ENCODE results near the gene ADAM19.

Gene ADAM19

DNA sequence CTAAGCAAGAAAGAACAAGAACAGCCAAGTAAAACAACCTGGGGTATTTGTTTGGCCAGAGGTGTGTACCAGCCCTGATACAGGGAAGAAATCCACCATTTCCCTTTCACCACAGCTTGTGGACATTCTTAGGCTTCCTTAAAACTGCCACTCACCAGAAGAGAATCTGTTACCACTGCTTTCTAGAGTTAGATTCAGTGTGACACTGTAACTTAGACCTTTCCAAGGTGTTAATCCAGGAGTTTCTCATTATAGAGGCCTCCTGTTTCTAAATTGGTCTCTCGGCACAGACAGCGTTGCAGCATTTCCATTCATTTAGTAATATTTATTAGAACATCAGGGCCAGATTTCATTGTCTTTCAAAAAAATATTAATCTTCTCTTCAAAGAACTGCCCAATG lies 60.6 kb downstream of the ADAM19 start:
- TF ChIP-seq, protein P1, sequence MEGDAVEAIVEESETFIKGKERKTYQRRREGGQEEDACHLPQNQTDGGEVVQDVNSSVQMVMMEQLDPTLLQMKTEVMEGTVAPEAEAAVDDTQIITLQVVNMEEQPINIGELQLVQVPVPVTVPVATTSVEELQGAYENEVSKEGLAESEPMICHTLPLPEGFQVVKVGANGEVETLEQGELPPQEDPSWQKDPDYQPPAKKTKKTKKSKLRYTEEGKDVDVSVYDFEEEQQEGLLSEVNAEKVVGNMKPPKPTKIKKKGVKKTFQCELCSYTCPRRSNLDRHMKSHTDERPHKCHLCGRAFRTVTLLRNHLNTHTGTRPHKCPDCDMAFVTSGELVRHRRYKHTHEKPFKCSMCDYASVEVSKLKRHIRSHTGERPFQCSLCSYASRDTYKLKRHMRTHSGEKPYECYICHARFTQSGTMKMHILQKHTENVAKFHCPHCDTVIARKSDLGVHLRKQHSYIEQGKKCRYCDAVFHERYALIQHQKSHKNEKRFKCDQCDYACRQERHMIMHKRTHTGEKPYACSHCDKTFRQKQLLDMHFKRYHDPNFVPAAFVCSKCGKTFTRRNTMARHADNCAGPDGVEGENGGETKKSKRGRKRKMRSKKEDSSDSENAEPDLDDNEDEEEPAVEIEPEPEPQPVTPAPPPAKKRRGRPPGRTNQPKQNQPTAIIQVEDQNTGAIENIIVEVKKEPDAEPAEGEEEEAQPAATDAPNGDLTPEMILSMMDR (IDR thresholded peaks at IDR 0.05; ENCODE audit: borderline replicate concordance, control extremely low read depth, extremely low read depth, insufficient read depth, missing control alignments), result no peak
- no peak for DNase-seq (ENCODE audit: low spot score)
- in situ Hi-C loops (cut with MboI; ENCODE audit: low sequenced_read_pairs, unreplicated experiment), result no loop called here

DNA sequence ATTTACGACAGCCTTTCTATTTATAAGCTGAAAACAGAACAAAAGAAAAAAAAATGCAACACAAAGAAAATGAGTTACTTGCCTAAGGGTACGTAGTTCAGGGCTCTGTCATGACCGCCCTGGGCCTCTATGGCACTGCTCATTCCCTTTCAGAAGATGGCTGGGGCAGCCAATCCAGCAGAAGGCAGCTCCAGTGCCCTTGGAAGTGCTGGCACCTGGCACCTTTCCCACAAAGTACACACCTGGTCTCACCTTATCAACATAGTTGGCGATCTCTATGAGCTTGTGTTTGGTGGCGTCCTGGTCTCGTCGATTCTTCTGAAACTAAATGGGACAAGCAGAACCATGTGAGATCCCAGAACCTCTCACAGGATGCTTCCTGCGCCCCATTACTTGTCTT lies 62.4 kb downstream of the ADAM19 start:
- TF ChIP-seq, protein P1 (IDR thresholded peaks at IDR 0.05; ENCODE audit: borderline replicate concordance, control extremely low read depth, extremely low read depth, insufficient read depth, missing control alignments), result no peak
- no peak for DNase-seq (ENCODE audit: low spot score)
- in situ Hi-C loops (cut with MboI; ENCODE audit: low sequenced_read_pairs, unreplicated experiment), result no loop called here

DNA sequence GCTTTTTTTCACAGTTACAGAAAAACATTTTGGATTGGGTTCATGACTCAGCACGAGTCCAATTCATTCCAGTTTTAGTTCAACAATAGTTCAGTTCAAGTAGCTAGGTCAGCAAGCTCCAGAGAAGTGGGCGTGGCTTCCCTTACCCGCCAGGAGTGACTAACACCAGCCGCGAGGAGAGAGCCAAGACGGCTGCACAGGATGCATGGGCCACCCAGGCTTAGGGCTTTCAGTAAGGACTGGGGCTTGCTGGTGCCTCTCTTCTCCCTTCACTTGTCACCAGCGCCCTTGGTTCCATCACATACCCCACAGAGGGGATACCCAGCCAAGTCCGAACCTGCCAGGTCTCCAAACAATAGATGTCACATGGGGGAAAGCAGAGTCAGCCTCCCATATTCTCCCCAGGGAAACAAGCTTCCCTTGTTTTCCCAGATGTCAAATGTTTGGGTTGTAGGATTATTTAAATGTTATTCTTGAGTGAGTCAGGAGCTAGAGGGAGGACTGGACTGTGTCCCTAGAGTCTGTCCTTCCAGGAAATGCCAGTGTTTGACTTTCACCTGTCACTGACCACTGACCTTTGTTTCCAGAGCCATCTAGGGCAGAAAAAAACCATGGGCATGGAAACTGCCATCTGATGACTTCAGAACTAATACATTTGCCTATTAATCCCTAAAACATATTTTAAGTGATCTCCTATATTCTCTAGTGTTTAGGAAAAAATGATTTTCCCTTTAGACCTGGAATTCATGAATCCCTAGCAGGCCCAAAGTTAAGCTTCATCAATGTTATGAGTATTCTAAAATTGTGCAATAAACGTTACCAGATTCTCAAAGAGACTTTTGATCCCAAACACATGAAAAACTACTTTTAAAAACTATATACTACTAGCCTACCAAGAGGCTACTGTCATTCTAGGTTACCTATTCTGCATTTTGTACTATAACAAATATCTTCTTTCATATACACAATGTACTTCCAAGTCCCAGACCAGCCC lies 63.6 kb downstream of the ADAM19 start:
- DNase-seq (ENCODE audit: low spot score), result no peak
- in situ Hi-C loops (cut with MboI; ENCODE audit: low sequenced_read_pairs, unreplicated experiment), result no loop called here
- TF ChIP-seq, protein P1 (IDR thresholded peaks at IDR 0.05; ENCODE audit: borderline replicate concordance, control extremely low read depth, extremely low read depth, insufficient read depth, missing control alignments), result no peak

DNA sequence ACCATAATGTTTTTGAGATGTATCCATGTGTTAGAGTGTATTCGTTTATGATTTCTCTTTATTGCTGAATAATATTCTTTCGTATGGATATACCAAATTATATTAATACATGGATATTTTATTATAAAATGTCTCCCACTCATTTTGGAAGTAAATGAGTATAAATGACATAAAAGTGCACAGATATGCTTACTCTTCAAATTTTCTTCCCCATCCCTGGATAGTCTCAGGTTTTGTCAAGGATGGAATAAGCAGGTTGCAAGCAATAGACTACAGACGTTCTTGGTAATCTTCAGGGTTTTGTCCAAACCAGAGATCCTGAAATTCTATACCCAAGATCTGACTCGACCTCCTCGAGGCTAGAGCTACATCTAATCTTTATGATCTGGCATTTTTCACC lies 64.9 kb downstream of the ADAM19 start:
- DNase-seq (ENCODE audit: low spot score), result no peak
- in situ Hi-C loops (cut with MboI; ENCODE audit: low sequenced_read_pairs, unreplicated experiment), result no loop called here
- TF ChIP-seq, protein P1 (IDR thresholded peaks at IDR 0.05; ENCODE audit: borderline replicate concordance, control extremely low read depth, extremely low read depth, insufficient read depth, missing control alignments), result no peak

DNA sequence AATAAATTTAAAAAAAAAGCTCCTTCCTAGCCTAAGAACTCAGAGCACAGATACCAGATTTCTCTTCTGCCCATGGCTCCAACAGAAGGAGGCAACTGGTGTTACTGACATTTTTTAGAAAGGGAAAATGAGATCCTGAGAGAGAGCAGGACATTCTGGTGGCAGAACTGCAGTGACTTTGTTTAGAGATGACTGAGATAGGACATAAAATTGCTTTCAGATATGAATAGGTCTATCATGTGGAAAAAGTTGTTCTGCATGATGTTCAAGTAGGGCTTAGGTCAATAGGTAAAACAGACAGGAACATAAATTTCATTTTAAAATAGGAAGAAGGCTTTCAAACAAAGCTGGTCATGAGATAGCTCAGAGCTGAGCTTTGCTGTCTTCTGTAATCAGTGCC lies 66.0 kb downstream of the ADAM19 start:
- in situ Hi-C loops (cut with MboI; ENCODE audit: low sequenced_read_pairs, unreplicated experiment), result no loop called here
- no peak for DNase-seq (ENCODE audit: low spot score)
- TF ChIP-seq, protein P1 (IDR thresholded peaks at IDR 0.05; ENCODE audit: borderline replicate concordance, control extremely low read depth, extremely low read depth, insufficient read depth, missing control alignments), result no peak

DNA sequence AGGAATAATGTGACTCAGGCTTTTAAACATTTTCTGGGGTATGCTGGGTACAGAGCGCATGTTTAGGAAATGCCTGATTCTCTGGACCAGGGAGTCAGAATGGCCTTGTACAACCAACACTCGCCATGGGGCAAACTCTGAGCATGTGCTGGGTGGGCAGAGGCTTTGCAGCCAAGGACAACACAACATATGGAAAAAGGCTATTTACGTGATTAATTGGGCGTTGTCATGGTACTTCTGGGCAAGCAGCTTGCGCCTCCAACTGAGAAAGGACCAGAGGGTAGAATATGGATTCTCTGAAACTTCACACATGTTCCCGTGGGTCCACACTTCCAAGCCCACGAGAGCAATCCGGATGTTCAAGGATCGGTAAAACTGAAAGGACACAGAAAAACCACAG lies 66.5 kb downstream of the ADAM19 start:
- no peak for DNase-seq (ENCODE audit: low spot score)
- in situ Hi-C loops (cut with MboI; ENCODE audit: low sequenced_read_pairs, unreplicated experiment), result no loop called here
- TF ChIP-seq, protein P1 (IDR thresholded peaks at IDR 0.05; ENCODE audit: borderline replicate concordance, control extremely low read depth, extremely low read depth, insufficient read depth, missing control alignments), result no peak

Measured in GM13976 (cell line).